Inflammatory macrophage treated with lipopolysaccharide for 1 hour (primary cell): ENCODE results near the gene NMT1.

Experiments
- DNase-seq, 2 donors: peaks; one replicate each; pipeline ENCODE4 v3.0.0-alpha.2; 2020 to 2022

NMT1 gene

GRCh38 chr17:45060797-45061605, at the start of gene NMT1:
TSS of gene NMT1 (plus strand) at chr17:45061317. CDS start at chr17:45061330, 13 bp downstream.
- peak; percentile 99 to 100 for DNase-seq

GRCh38 chr17:45011767-45012166, 49.4 kb upstream of the NMT1 start:
- no peak for DNase-seq

GRCh38 chr17:45013021-45013997, 47.8 kb upstream of the NMT1 start:
- no peak for DNase-seq

GRCh38 chr17:45016237-45016636, 44.9 kb upstream of the NMT1 start:
- no peak for DNase-seq

- no peak for DNase-seq
Observed at GRCh38 chr17:45016823-45017222, 44.3 kb upstream of the NMT1 start.

- no peak for DNase-seq
Observed at GRCh38 chr17:45018514-45018847, 42.6 kb upstream of the NMT1 start.

GRCh38 chr17:45018848-45019711, 42.0 kb upstream of the NMT1 start:
- DNase-seq, result peak; percentile 19 to 44

- no peak for DNase-seq
Observed at GRCh38 chr17:45020354-45021138, 40.6 kb upstream of the NMT1 start.

- DNase-seq, result peak; percentile 31 to 68
Observed at GRCh38 chr17:45021607-45022287, 39.4 kb upstream of the NMT1 start.

GRCh38 chr17:45022288-45022648, 38.8 kb upstream of the NMT1 start:
- DNase-seq, result no peak

- no peak for DNase-seq
Observed at GRCh38 chr17:45022655-45023339, 38.3 kb upstream of the NMT1 start.

- no peak for DNase-seq
Observed at GRCh38 chr17:45029096-45029495, 32.0 kb upstream of the NMT1 start.

- DNase-seq, result no peak
Observed at GRCh38 chr17:45029758-45030423, 31.2 kb upstream of the NMT1 start.

GRCh38 chr17:45030733-45031132, 30.4 kb upstream of the NMT1 start:
- no peak for DNase-seq

- DNase-seq, result no peak
Observed at GRCh38 chr17:45031231-45032173, 29.6 kb upstream of the NMT1 start.

- no peak for DNase-seq
Observed at GRCh38 chr17:45032174-45032541, 29.0 kb upstream of the NMT1 start.

- no peak for DNase-seq
Observed at GRCh38 chr17:45034599-45034998, 26.5 kb upstream of the NMT1 start.

- DNase-seq, result no peak
Observed at GRCh38 chr17:45035848-45036247, 25.3 kb upstream of the NMT1 start.

GRCh38 chr17:45036691-45037090, 24.4 kb upstream of the NMT1 start:
- no peak for DNase-seq
